Esophagus squamous epithelium (tissue), 5 donors: Measurements from ENCODE around the gene TMEM182. TPM values are rescaled to one million over a fixed set of nuclear protein-coding genes. Genes with fewer than 3 reads are reported as not detected.
A peak's percentile ranks its signal among the peaks of the same experiment; 100 is the strongest.

Experiments
- DNase-seq: peaks from one replicate; lab custom pipeline; 2025; lab: John Stamatoyannopoulos, UW
- H3K27ac ChIP-seq, 4 donors: fragments of 200-600 bp; sonication (generic); one replicate each; pipeline ENCODE4 v1.5.1; 2016 to 2019; ENCODE audit warnings: mild to moderate bottlenecking in 1 of 4
- H3K27me3 ChIP-seq, 4 donors: fragments of 200-600 bp; sonication (generic); 1 replicate in 3 of 4; 2 replicates in 1 of 4; pipeline versions ENCODE4 v1.5.1 to v1.6.0; 2017 to 2021; ENCODE audit warnings: antibody characterized with exemption in 1 of 4
- H3K36me3 ChIP-seq, 3 donors: fragments of 200-600 bp; sonication (generic); one replicate each; pipeline ENCODE4 v1.5.1; 2016 to 2019
- H3K4me1 ChIP-seq, 3 donors: fragments of 200-600 bp; sonication (generic); one replicate each; pipeline ENCODE4 v1.5.1; 2017 to 2019
- H3K4me3 ChIP-seq, 4 donors: fragments of 200-600 bp; sonication (generic); 1 replicate in 3 of 4; 2 replicates in 1 of 4; pipeline ENCODE4 v1.5.1; 2016 to 2019; ENCODE audit warnings: mild to moderate bottlenecking in 2 of 4, moderate library complexity in 1 of 4
- H3K9me3 ChIP-seq, 3 donors: fragments of 200-600 bp; sonication (generic); one replicate each; pipeline ENCODE4 v1.5.1; 2016 to 2019
- POLR2A ChIP-seq, 4 donors: fragments of 450-650 bp; IDR thresholded peaks; one replicate each; pipeline ENCODE4 v1.6.1; 2017; ENCODE audit warnings: antibody characterized with exemption in 4 of 4, mild to moderate bottlenecking in 4 of 4, moderate library complexity in 3 of 4
- WGBS, 2 donors: methylation state at CpG; one replicate each; pipeline ENCODE4 v1.1.5; 2018; 5-methylcytosine and 5-hydroxymethylcytosine counted together
- intact Hi-C: fragments of 100-400 bp; cut with DNase I; formaldehyde crosslinking; loops from one replicate; pipeline ENCODE4 v1.15.0; 2022
- total RNA-seq, 4 donors: library from RNA; depleted of rRNA; stranded (reverse); fragments of >200 nt; gene quantifications; one replicate each; pipeline ENCODE4 v1.1.0, GENCODE V29; 2016
- TF ChIP-seq, protein P1 (sequence below), 6 experiments: fragments of 450-650 bp in 4 of 6; fragments of 200-600 bp in 2 of 6; sonication (generic) in 2 of 6; IDR thresholded peaks; one replicate each; pipeline ENCODE4 v1.5.1; 2016 to 2019; ENCODE audit warnings: antibody characterized with exemption in 6 of 6, mild to moderate bottlenecking in 4 of 6, moderate library complexity in 4 of 6
- donor health status: DM: yes; HTN: yes; CAD: no.

The TMEM182 gene
- total RNA-seq, 4 donors from 2014 or later: 0.45 to 3.0 (median 1.6) TPM

GRCh38 chr2:102724553-102724952 lies 37.3 kb upstream of the TMEM182 start:
- H3K4me1 ChIP-seq: no peaks in the 10 kb centered on the region
- intact Hi-C loops: no loop called here
- no peak overlapping the region for H3K27ac ChIP-seq
- no peak for DNase-seq
- H3K27me3 ChIP-seq: no peaks in the 10 kb centered on the region
- H3K36me3 ChIP-seq: peaks cover 0 to 97% (median 7%) of the 10 kb centered on the region in 3 donors
- no peak overlapping the region for H3K4me3 ChIP-seq
- 85 to 88% methylated on average over 9 to 10 of the region's 10 CpGs for WGBS, 2 donors
- TF ChIP-seq POLR2A (IDR thresholded peaks at IDR 0.05): no peak
- TF ChIP-seq, protein P1, sequence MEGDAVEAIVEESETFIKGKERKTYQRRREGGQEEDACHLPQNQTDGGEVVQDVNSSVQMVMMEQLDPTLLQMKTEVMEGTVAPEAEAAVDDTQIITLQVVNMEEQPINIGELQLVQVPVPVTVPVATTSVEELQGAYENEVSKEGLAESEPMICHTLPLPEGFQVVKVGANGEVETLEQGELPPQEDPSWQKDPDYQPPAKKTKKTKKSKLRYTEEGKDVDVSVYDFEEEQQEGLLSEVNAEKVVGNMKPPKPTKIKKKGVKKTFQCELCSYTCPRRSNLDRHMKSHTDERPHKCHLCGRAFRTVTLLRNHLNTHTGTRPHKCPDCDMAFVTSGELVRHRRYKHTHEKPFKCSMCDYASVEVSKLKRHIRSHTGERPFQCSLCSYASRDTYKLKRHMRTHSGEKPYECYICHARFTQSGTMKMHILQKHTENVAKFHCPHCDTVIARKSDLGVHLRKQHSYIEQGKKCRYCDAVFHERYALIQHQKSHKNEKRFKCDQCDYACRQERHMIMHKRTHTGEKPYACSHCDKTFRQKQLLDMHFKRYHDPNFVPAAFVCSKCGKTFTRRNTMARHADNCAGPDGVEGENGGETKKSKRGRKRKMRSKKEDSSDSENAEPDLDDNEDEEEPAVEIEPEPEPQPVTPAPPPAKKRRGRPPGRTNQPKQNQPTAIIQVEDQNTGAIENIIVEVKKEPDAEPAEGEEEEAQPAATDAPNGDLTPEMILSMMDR (IDR thresholded peaks at IDR 0.05): no peak
- H3K9me3 ChIP-seq: no peaks in the 10 kb centered on the region

- no peak overlapping the region for H3K27ac ChIP-seq
- no peak overlapping the region for H3K4me3 ChIP-seq
- 57 to 68% methylated on average over 9 to 15 of the region's 15 CpGs for WGBS, 2 donors
- H3K27me3 ChIP-seq: no peaks in the 10 kb centered on the region
- DNase-seq: no peak
- H3K4me1 ChIP-seq: no peaks in the 10 kb centered on the region
- intact Hi-C loops: no loop called here
- TF ChIP-seq, protein P1 (IDR thresholded peaks at IDR 0.05): no peak
- peaks cover 0 to 97% (median 7%) of the 10 kb centered on the region in 3 donors for H3K36me3 ChIP-seq
- H3K9me3 ChIP-seq: no peaks in the 10 kb centered on the region
Observed at GRCh38 chr2:102726128-102727087, 35.4 kb upstream of the TMEM182 start.

DNA sequence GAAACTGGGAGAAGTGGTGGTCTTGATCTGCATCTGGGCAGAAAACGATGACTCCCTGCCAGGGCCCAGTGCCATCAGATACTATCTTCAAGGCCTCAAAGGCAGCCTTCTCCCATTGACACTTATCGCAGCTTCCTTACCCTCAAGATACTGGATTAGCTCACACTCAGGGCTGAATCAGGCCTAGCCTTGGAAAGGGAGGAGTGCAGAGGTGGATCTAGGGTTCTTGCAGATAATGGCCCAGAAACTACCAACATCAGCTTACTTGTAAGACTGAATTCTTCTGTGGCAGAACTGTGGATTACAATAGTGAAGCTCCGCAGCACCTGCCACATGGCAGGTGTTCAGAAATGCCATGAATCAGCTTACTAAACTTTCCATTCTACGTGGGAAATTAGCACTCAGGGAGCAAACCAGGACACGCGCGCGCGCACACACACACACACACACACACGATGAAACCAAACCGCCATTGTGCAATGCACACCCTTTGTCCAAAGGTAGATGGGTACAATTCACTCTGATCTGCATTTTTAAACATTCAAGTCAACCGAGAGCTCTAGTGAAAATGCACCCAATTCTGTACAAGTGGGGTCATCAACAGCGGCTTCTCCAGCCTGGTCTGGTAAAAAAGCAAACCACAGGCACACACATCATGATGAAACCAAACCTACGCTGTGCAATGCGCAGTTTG lies 26.3 kb upstream of the TMEM182 start:
- Histone ChIP-seq H3K4me3 (peak overlapping the region; percentile 85 to 99 (median 88)), H3K27me3 (no peaks in the 10 kb centered on the region), H3K27ac (peak overlapping the region in 2 of 4 donors; percentile 89), H3K36me3 (peaks cover 0 to 16% (median 4%) of the 10 kb centered on the region in 3 donors), H3K4me1 (peaks cover 0 to 27% (median 13%) of the 10 kb centered on the region in 3 donors), H3K9me3 (no peaks in the 10 kb centered on the region)
- no peak for TF ChIP-seq POLR2A (IDR thresholded peaks at IDR 0.05)
- TF ChIP-seq, protein P1 (IDR thresholded peaks at IDR 0.05): no peak
- DNase-seq: no peak
- intact Hi-C loops: no loop called here
- WGBS, 2 donors: 47 to 61% methylated on average over 7 to 10 of the region's 15 CpGs

GRCh38 chr2:102736110-102736409 lies 25.8 kb upstream of the TMEM182 start:
- H3K27ac ChIP-seq: peak overlapping the region; percentile 87 to 89 (median 88)
- peaks cover 0 to 12% (median 4%) of the 10 kb centered on the region in 3 donors for H3K36me3 ChIP-seq
- H3K27me3 ChIP-seq: no peaks in the 10 kb centered on the region
- WGBS, 2 donors: 16 to 29% methylated on average over 5 to 6 of the region's 6 CpGs
- no peak for DNase-seq
- H3K4me3 ChIP-seq: peak overlapping the region; percentile 85 to 99 (median 88)
- TF ChIP-seq POLR2A (IDR thresholded peaks at IDR 0.05): no peak
- TF ChIP-seq, protein P1 (IDR thresholded peaks at IDR 0.05): no peak
- intact Hi-C loops: no loop called here
- no peaks in the 10 kb centered on the region for H3K9me3 ChIP-seq
- H3K4me1 ChIP-seq: peaks cover 0 to 27% (median 13%) of the 10 kb centered on the region in 3 donors
